DOHH2 (cell line): ENCODE measurements around the gene SLC35E2B.
"Not testable (repeated sequence)": the region's sequence is repeated elsewhere in the genome, so short reads cannot be mapped to it uniquely, and the experiment has no call there.

Experiments used
- CTCF ChIP-seq: fragments of 200-600 bp; sonication (generic); IDR thresholded peaks from one replicate; pipeline ENCODE4 v1.5.1; 2014; ENCODE audit warnings: antibody characterized with exemption, mild to moderate bottlenecking, low read depth, low read length; ENCODE audit not compliant: poor library complexity, severe bottlenecking
- EZH2phosphoT487 ChIP-seq: fragments of 200-600 bp; sonication (generic); IDR thresholded peaks from 2 replicates; pipeline ENCODE4 v1.6.1; 2017; ENCODE audit warnings: borderline replicate concordance, mild to moderate bottlenecking, antibody characterized with exemption, low read length, moderate library complexity, mixed read lengths

GRCh38 chr1:1638528-1638927, 54.1 kb downstream of the SLC35E2B start:
- not testable (repeated sequence) for TF ChIP-seq CTCF, EZH2phosphoT487
